Osteocyte (in vitro differentiated cells): ENCODE measurements around the gene TLR8. TPM values are rescaled to one million over a fixed set of nuclear protein-coding genes. Genes with fewer than 3 reads are reported as not detected.

Experiments
- DNase-seq: peaks from one replicate; pipeline ENCODE4 v3.0.0; 2021; ENCODE audit warnings: mixed read lengths; ENCODE audit not compliant: unreplicated experiment; ENCODE audit errors: extremely low spot score
- H3K27ac Mint-ChIP-seq: one replicate; pipeline ENCODE4 v1.8.0; 2021; ENCODE audit warnings: mild to moderate bottlenecking, mixed read lengths; ENCODE audit not compliant: unreplicated experiment
- H3K27me3 Mint-ChIP-seq: one replicate; pipeline ENCODE4 v1.8.0; 2021; ENCODE audit warnings: mixed read lengths; ENCODE audit not compliant: unreplicated experiment
- H3K36me3 Mint-ChIP-seq: one replicate; pipeline ENCODE4 v1.8.0; 2021; ENCODE audit warnings: mixed read lengths; ENCODE audit not compliant: unreplicated experiment
- H3K4me1 Mint-ChIP-seq: one replicate; pipeline ENCODE4 v1.8.0; 2021; ENCODE audit warnings: mixed read lengths; ENCODE audit not compliant: unreplicated experiment
- H3K4me3 Mint-ChIP-seq: one replicate; pipeline ENCODE4 v1.8.0; 2021; ENCODE audit warnings: mild to moderate bottlenecking, moderate library complexity, mixed read lengths; ENCODE audit not compliant: unreplicated experiment
- H3K9me3 Mint-ChIP-seq: one replicate; pipeline ENCODE4 v1.8.0; 2021; ENCODE audit warnings: mixed read lengths; ENCODE audit not compliant: unreplicated experiment
- total RNA-seq: library from RNA; stranded (reverse); gene quantifications from 2 replicates; pipeline ENCODE4 v1.2.1, GENCODE V29; 2021
- TF ChIP-seq, protein P1 (sequence below): fragments of 200-600 bp; sonication (generic); IDR thresholded peaks from 2 replicates; pipeline ENCODE4 v1.5.0; 2021; ENCODE audit warnings: antibody characterized with exemption, mild to moderate bottlenecking, moderate library complexity

TLR8 gene
- total RNA-seq, 1 donor from 2014 or later: not detected

- H3K4me1 Mint-ChIP-seq: peaks cover 3% of the 10 kb centered on the region
- no peak for DNase-seq
- TF ChIP-seq, protein P1, sequence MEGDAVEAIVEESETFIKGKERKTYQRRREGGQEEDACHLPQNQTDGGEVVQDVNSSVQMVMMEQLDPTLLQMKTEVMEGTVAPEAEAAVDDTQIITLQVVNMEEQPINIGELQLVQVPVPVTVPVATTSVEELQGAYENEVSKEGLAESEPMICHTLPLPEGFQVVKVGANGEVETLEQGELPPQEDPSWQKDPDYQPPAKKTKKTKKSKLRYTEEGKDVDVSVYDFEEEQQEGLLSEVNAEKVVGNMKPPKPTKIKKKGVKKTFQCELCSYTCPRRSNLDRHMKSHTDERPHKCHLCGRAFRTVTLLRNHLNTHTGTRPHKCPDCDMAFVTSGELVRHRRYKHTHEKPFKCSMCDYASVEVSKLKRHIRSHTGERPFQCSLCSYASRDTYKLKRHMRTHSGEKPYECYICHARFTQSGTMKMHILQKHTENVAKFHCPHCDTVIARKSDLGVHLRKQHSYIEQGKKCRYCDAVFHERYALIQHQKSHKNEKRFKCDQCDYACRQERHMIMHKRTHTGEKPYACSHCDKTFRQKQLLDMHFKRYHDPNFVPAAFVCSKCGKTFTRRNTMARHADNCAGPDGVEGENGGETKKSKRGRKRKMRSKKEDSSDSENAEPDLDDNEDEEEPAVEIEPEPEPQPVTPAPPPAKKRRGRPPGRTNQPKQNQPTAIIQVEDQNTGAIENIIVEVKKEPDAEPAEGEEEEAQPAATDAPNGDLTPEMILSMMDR: no peak
- H3K4me3 Mint-ChIP-seq: no peak overlapping the region
- H3K36me3 Mint-ChIP-seq: no peaks in the 10 kb centered on the region
- peaks cover 14% of the 10 kb centered on the region for H3K9me3 Mint-ChIP-seq
- no peak overlapping the region for H3K27ac Mint-ChIP-seq
- H3K27me3 Mint-ChIP-seq: peaks cover 7% of the 10 kb centered on the region
Measured at GRCh38 chrX:12890467-12890866, 16.0 kb upstream of the TLR8 start.

- Mint-ChIP-seq H3K4me3 (no peak overlapping the region), H3K27me3 (peaks cover 5% of the 10 kb centered on the region), H3K27ac (no peak overlapping the region), H3K4me1 (no peaks in the 10 kb centered on the region), H3K36me3 (no peaks in the 10 kb centered on the region), H3K9me3 (peaks cover 11% of the 10 kb centered on the region)
- TF ChIP-seq, protein P1: no peak
- DNase-seq: no peak
Measured at GRCh38 chrX:12891171-12891570, 15.2 kb upstream of the TLR8 start.

GRCh38 chrX:12891915-12892506, 14.4 kb upstream of the TLR8 start:
- DNase-seq: no peak
- Mint-ChIP-seq H3K36me3 (no peaks in the 10 kb centered on the region), H3K4me3 (no peak overlapping the region), H3K27ac (no peak overlapping the region), H3K27me3 (no peaks in the 10 kb centered on the region), H3K4me1 (no peaks in the 10 kb centered on the region), H3K9me3 (peaks cover 7% of the 10 kb centered on the region)
- TF ChIP-seq, protein P1: no peak

GRCh38 chrX:12892716-12893115, 13.7 kb upstream of the TLR8 start:
- TF ChIP-seq, protein P1: no peak
- no peak overlapping the region for H3K27ac Mint-ChIP-seq
- H3K4me3 Mint-ChIP-seq: no peak overlapping the region
- no peaks in the 10 kb centered on the region for H3K4me1 Mint-ChIP-seq
- no peaks in the 10 kb centered on the region for H3K27me3 Mint-ChIP-seq
- peaks cover 7% of the 10 kb centered on the region for H3K9me3 Mint-ChIP-seq
- no peaks in the 10 kb centered on the region for H3K36me3 Mint-ChIP-seq
- DNase-seq: no peak

- no peak for DNase-seq
- TF ChIP-seq, protein P1: peak; percentile 63
- peaks cover 7% of the 10 kb centered on the region for H3K9me3 Mint-ChIP-seq
- H3K4me3 Mint-ChIP-seq: no peak overlapping the region
- H3K36me3 Mint-ChIP-seq: no peaks in the 10 kb centered on the region
- H3K4me1 Mint-ChIP-seq: no peaks in the 10 kb centered on the region
- no peaks in the 10 kb centered on the region for H3K27me3 Mint-ChIP-seq
- no peak overlapping the region for H3K27ac Mint-ChIP-seq
Measured at GRCh38 chrX:12894074-12895030, 12.1 kb upstream of the TLR8 start.
